ENCODE data around the gene RASA3. TPM values are rescaled to one million over a fixed set of nuclear protein-coding genes. Genes with fewer than 3 reads are reported as not detected.
"Not testable (repeated sequence)": the region's sequence is repeated elsewhere in the genome, so short reads cannot be mapped to it uniquely, and the experiment has no call there.

The RASA3 gene
- total RNA-seq, 1 donor from 2014 or later, result 25.3 TPM

DNA sequence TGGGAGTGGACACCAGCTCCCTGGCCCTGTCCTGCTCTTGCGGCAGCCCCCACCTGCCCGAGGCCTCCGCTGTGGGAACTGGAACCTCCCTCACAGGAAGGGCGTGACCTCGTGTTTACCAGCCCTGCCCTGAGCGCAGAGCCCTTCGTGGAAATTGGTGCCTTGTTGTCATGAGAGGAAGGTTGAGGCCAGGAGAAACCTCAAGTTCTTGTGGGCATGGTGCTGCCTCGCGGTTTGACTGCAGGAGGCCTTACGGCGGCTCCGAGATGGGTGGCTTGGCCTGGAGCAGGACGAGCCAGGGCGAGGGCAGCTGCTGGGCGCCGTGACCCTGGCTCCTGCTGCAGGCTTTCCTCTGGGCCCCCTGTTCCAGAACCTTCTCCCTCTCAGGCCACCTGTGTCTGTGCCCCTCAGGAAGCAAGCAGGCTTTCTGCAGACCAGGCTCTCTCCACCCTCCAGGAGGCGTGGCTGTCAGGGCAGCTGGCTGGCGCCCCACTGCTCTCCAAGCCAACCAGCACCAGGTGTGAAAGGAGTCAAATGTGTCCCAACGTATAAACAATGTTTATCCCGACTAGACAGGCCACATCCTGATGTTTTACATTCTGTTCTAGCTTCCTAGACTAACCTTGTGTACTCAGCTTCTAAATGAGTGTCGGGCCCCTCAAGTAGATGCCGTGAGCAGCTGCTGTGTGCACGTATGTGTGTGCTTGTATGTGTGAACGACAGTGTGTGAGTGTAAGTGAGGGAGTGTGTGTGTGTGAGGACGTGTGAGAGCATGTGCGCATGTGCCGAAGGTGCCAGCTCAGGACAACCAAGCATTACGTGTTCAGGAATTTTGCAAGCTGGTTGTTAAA is 10.4 kb upstream of the RASA3 start:
- no peak for DNase-seq (ENCODE audit: low spot score)

DNA sequence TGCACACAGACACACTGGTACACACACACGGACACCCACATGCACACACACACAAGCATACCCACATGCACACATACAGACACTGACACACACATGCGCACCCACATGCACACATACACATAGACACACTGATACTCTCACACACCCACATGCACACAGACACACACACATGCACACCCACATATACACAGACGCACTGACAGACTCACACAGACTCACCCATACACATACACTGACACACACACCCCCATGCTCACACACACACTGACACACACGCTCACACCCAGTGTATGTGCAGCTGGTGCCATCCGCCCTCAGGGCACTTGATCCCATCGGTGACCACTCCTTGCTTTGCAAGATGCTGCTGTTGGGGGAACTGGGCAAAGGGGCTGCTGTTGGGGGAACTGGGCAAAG is 9.7 kb upstream of the RASA3 start:
- no peak for DNase-seq (ENCODE audit: low spot score)

DNA sequence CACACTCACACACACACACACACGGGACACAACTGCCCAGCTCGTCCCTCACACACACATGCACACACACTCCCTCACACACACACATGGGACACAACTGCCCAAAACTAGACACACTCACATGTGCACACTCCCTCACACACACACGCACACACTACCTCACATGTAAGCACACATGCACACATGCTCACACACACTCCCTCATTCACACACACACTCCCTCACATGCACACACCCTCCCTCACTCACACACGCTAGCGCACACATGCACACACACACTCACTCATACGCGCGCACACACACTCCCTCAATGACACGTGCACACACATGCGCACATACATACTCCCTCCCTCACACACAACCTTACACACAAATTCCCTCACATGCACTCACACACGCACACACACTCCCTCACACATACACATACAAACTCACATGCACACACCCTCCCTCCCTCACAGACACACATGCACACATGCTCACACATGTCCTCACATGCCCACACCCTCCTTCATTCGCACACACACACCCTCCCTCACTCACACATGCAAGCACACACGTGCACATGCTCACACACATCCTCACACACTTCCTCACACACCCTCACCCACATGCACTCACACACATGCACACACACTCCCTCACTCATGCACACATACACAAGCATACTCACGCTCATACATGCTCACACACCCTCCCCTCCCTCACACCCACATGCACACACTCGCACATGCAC is 9.0 kb upstream of the RASA3 start:
- DNase-seq (ENCODE audit: low spot score), result no peak

DNA sequence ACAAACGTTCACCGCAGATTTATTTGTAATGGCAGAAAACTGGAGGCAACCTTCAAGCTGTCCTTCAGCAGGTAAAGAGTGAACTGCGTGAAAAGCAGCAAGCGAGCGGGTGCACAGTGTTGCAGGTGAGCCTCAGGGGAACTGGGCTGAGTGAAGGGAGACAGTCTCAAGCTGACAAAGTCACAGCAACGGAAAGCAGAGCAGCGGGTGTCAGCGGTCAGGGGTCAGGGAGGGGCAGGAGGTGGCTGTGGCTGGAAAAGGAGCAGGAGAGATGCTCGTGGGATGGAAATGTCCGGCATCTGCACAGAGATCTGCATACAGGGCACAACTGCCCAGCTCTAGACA is 8.5 kb upstream of the RASA3 start:
- no peak for DNase-seq (ENCODE audit: low spot score)

DNA sequence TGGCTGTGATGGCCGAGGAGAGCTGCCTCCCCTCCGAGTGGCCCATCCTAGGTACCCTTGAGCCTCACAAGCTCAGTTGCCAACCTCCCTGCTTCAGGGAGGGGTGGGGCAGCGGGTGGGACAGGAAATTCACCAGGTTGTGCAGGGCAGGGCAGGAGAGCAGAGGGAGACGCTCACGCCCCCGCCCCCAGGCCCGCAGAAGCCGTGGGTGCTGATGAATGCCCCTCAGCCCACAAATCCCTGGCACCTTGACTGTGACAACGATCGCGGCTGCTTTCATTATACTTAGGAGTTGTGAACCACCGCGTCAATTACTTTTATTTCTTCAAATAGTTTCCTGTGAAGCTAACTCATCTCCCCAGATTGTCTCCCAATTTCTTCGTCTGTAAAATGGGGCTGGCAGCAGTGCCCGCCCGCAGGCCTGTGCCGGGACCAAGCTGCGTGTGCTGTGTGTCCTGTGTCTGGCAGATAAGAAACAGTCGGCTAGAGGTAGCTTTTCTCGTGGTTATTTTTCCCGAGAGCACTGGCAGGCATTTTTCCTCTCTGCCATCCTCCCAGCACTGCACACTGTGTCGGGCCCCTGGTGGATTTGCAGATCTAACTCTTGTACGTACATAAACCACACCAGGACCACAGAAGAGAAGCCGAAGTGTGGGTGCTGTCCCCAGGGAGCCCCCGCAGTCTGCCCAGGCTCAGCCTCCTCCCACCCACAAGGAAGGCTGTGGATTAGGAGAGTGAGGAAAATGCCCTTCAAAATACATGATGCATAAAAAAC is 7.9 kb upstream of the RASA3 start:
- no peak for DNase-seq (ENCODE audit: low spot score)

DNA sequence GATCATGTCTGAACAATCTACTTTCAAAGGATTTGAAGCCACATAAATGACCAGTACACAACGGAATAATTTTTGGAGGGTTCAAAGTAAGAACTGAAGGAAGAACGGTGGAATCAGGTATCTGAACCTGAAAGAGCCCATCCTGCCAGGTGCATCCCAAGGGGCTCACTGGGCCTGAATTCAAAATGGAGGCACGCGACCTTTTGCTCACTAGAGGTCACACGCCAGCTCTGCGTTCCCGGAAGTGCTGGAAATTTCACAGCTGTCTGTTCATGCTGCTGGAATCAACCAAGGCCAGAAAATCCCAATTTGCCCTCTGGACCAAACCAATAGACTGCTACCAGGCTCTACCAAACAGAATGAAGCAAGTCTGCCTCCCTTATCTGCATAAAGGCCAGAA is 4.2 kb upstream of the RASA3 start:
- no peak for DNase-seq (ENCODE audit: low spot score)

DNA sequence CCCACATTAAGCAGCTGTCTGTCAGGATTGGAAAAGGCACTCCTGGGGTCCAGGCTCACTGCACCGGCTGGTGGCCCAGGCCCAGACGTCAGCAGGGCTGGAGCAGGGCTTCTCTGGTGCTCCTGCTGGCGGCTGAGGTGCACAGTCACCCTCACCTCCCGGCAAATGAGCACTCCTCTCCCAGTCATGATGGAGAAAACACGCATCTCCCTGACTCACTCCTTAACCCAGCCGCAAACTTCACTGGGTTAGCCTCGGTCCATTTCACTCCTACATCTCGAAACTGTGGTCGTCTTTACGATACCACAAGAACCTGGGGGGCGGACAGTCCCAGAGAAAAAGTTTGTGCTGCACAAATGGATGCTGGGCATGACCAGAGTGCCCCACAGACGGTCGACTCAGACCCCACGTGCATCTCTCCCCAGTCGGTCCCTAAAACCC is 3.3 kb upstream of the RASA3 start:
- no peak for DNase-seq (ENCODE audit: low spot score)

DNA sequence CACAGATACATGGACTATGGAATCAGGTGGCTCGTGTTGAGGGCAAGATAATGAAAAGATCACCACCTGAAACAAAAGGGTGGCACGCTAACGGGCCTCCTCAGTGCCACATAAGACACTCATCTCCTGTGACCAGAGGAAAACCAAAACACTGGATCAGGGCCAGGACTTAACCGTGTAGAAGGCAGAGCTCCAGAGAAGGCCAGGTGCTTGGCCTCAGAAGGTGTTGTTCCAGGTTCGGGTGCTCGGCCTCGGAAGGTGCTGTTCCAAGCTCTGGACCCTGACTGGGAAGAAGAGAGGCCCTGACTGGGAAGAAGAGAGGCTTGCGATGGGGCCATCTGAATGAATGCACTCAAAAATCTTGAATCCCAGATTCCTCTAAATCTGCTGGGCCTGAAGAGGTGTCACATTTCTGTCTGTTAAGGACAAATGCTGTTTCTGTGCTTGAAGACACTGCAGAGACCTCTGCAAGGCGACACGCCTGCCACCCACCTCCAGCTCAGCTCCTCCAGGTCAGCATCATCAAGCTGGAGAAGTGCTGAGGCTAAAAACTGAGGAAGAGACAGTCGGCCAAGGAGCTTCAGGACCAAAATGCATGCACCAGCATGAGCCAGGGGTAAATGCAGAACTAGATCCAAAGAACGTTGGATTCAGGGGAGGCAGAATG is 2.7 kb upstream of the RASA3 start:
- no peak for DNase-seq (ENCODE audit: low spot score)

DNA sequence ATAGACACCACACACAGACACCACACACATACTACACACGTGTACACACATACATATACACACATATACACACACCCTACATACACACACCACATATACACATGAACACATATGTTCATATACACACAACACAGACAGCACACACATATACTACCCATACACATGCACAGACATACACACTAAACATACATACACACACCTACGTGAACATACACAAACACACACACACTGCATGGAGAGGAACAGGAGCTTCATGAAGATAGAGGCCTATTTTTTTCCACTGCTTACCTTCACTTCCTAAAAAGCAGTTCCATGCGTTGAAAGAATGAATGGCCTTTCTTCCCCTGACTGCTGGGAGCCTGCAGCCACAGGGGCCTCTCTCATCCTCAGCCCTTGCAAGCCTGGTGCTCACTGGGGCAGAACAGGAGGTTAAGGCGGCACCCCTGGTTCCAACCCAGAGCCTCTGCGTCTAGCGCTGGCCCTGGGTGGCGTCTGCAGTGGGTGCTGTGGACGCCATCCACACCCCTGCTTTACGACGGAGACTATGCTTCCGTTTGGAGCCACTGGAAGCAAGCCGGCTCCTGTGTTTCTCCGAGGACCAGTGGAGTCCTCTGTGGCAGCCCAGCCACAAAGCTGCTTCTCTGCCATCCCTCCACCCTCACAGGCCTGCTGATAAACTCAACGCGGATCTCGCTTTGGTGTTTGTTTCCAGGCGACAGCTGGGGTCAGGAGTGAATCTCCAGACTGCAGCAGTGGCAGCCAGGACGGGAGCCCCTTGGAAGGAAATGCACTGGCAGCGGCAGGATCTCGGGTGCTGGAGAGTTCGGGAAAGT is 1.9 kb upstream of the RASA3 start:
- no peak for DNase-seq (ENCODE audit: low spot score)

DNA sequence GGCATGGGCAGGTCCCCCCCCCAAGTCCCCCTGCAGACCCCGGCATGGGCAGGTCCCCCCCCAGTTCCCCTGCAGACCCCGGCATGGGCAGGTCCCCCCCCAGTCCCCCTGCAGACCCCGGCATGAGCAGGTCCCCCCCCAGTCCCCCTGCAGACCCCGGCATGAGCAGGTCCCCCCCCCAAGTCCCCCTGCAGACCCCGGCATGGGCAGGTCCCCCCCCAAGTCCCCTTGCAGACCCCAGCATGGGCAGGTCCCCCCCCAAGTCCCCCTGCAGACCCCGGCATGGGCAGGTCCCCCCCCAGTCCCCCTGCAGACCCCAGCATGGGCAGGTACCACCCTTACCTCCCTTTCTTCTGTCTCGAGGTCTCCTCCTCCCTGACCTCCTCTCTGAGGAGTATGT is 1.1 kb upstream of the RASA3 start:
- not testable (repeated sequence) for DNase-seq (ENCODE audit: low spot score)

DNA sequence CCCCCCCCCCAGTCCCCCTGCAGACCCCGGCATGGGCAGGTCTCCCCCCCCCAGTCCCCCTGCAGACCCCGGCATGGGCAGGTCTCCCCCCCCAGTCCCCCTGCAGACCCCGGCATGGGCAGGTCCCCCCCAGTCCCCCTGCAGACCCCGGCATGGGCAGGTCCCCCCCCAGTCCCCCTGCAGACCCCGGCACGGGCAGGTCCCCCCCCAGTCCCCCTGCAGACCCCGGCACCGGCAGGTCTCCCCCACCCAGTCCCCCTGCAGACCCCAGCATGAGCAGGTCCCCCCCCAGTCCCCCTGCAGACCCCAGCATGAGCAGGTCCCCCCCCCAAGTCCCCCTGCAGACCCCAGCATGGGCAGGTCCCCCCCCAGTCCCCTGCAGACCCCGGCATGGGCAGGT is 703 bp upstream of the RASA3 start:
- DNase-seq (ENCODE audit: low spot score), result not testable (repeated sequence)

DNA sequence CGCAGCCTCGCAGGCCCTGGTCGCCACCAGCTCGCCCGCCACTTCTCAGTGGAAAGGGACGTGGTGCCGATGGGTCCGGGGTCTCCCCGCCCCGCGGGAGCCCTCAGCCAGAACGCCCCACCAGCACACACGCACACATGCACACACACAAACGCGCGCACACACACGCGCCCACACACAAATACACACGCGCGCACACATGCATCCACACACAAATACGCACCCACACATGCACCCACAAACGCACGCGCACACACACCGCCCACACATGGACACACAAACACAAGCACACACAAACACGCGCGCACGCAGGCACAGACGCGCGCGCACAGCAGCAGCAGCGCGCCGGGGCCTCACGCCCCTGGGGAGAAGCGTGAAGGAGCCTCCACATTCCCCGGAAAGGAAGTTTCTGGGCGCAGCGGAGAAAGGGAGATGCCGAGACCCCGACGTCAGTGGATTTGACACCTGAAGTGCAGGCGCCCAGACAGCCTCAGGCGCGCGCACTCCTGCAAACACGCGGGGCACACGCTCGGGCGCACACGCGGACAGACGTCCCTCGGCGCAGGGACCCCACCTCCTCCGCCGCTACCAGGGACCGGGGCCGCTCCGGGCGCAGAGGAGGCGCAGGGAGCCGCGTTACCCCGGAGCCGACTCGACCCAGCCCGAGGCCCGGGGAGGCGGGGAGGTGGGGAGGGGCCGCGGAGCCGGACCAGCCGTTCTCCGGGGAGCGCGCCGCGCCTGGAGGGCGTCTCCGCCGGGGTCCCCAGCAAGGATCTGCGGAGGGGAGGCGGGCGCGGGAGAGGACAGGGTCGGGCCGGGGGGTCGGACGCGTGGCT is 622 bp downstream of the RASA3 start:
- DNase-seq (ENCODE audit: low spot score), result peak; percentile 50

DNA sequence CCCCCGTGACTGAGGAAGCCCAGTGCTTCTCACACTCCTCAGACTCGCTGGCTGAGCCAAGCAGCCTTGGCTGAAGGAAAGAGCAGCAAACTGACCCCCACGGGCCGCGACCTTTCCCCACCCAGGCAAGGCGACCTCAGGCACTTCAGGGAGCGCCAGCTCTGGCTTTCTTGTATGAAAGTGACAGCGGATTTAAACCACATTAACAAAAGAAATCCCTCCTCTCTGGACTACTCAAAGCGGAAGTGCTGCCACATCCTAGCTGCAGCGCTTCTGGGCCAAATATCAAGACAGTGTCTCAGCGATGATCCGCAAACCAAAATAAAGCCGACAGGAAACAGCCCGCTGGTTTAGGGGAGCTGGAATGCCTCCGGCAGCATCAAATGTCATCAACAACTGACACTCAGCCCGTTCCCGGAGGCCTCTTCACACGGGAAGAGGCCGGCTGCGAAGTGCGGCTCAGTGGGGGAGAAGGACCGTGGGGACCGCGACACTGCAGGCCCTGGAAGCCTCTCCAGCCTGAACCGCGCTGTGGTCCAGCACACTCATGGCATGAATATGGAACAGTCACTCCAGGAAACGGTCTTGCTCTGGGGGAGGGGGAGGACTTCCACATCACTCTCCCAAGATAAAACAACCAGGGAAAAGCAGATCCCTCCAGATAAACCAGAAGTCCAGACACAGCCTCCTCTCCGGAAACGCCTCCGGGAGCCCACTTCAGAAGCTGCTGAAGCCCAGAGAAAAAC is 1.4 kb downstream of the RASA3 start:
- DNase-seq (ENCODE audit: low spot score), result peak; percentile 82

DNA sequence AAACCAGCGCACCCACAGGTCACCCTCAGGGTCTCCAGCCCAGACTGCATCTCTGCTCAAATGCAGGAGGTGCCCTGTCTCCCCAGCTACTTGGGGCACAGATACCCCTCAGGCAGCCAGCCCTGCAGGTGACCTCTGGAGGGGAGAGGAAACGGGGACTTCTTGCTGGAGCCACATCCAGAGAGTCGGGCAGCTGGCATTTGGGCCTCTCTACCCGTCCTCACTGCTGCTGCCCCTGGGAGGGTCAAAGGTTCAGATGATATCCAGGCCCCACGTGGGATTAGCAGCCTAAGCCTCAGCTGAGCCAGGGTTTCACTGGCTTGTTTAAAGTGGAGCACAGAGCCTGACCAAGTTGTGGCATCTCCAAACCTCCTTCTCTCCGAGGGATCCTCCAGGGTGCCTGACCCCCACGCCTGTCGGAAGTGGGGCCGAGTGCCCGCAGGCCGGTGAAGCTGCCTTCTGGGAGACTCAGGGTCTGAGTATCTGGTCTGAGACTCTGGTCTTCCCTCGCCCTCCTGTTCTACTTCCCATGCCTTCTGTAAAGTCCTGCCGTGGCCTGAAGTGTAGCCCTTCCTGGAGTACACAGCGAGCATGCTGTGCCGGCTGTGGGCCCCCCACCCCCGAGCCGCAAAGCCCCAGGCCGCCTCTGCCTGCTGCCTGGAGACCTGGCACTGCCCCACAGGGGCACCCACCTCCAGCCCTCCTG is 2.1 kb downstream of the RASA3 start:
- peak; percentile 73 for DNase-seq (ENCODE audit: low spot score)

DNA sequence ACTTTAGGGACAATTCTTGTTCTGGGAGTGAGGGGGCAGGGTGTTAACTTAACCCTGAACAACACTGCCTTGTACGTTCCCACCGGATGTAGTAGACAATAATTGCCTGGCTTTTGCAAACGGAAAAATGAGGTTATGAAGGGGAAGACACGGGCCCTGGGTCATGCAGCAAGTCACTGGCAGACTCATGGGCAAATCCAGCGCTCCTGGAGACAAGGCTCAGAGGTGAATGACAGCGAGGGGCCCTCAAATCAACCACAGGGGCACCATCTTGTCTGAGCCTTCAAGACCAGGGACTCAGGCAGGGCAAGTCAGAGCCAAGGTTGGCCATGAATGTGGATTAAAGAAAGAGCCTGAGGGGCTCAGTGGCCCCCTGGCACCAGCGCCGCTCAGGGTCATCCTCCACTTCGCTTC is 2.8 kb downstream of the RASA3 start:
- no peak for DNase-seq (ENCODE audit: low spot score)

DNA sequence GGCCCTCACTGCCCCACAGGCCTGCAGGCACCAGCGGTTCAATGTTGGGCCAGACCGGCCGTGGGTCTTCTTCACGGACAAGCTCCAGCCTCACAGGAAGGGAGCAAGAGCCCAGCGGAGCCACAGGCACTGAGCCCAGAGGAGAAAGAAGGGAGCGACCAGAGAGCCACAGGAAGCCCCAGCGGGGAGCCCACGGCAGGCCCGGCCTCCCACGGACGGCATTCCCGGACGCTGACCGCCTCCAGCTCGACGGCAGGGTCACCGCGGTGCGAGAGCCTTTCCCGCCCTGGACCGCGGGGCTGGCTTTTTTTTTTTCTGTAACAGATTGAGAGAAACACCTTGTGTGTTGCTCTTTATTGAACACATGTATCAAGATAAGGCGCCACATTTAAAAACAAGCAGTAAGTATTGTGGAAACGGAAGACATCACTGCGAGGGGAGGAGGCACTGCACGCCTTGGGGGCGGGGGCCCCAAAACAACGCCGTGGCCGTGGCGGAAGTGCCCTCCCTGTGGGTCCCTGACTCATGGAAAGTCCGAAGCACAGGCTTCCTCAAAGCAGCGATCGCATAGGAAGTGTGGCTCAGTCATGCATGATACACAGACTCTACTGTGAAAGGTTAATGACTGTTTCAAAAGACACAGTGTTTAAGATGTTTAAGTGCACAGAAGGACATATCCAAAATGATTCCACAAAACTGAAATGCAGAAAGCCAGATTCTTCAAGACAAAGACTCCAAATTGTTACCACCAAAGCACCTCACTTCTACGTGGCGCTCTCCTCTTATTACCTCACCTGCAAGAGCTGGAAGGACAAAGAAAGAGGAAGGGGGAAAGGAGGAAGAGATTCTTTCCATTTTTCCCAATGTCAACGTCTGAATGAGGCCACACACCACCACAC is 3.5 kb downstream of the RASA3 start:
- peak; percentile 81 for DNase-seq (ENCODE audit: low spot score)

DNA sequence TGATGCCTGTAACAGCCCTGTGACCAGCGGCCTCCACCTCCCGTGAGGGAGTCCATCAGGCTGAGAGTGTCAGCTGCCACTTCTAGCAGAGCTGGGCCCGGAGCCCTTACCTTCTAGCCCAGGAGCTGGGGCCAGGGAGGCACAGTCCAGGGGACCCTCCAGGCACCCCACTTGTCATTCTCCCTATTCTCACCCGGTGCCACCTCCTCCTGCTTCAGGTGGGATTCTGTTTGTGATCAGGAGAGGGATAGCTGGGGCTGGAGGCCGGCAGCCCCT is 4.1 kb downstream of the RASA3 start:
- no peak for DNase-seq (ENCODE audit: low spot score)

Measured in umbilical cord (tissue), 2 donors.